NK-92 treated with Interleukin-12 subunit alpha and Interleukin-12 subunit beta, amount 100 ng/mL, for 24 hours (cell line): ENCODE results near the gene PTH1R.

Experiments
- DNase-seq: peaks from one replicate; lab custom pipeline; 2025; lab: John Stamatoyannopoulos, UW

PTH1R gene

DNA sequence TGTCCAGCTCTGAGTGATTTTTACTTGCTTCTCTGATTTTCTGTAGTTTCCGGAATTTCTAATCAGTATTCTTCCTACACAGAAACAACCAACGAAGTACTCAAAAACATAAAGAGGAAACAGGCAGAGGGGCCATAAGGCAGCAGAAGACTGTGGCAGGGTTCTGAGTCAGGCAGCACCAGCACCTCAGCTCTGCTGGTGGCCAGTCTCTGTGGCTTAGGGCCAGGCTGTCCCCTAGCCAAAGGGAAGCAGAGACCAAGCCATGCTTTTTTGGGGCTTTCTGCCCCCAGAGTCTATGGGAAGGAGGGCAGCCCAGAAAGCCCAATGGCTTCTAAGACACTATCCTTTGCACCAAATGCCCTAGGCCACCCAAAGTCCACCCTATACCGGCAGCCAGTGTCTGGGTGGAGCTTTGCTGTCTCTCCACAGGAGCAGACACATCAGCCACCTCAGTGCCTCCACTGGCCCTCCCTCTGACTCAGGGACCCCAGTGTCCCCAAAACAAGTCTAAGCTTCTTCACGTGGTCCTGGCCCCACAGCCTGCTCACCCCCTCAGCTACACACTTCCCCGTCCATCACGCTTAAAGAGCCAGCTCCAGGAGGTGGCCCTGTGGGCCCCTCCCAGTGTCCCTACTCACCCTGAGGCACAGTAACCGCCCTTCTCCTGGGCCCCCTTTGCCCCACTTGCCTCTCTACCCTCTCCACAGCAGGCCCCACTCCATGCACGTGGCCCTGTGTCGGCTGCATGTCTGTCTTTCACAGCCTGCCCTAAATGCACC is 52.8 kb downstream of the PTH1R start:
- DNase-seq, result no peak

DNA sequence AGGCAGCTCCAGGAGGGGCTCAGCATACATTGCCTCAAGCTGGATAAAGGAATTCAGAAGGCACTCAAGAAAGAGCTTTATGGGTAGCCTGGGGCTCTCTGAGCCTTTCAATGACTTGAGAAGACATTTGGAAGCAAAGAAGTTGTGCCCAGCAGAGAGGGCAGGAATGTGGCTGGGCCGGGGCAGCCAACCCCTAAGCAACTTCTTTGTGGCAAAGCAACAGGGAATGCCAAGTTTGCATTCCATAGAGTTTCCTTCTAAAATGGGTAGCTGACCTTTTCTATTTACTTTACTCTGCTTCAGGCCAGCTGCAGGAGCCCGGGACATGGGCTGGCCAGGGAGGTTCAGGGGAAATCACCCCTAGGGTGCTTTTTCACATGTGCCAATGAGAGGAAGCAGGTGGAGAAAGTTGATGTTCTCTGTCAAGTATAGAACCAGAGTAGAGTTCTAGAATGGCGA is 53.5 kb downstream of the PTH1R start:
- DNase-seq, result no peak

DNA sequence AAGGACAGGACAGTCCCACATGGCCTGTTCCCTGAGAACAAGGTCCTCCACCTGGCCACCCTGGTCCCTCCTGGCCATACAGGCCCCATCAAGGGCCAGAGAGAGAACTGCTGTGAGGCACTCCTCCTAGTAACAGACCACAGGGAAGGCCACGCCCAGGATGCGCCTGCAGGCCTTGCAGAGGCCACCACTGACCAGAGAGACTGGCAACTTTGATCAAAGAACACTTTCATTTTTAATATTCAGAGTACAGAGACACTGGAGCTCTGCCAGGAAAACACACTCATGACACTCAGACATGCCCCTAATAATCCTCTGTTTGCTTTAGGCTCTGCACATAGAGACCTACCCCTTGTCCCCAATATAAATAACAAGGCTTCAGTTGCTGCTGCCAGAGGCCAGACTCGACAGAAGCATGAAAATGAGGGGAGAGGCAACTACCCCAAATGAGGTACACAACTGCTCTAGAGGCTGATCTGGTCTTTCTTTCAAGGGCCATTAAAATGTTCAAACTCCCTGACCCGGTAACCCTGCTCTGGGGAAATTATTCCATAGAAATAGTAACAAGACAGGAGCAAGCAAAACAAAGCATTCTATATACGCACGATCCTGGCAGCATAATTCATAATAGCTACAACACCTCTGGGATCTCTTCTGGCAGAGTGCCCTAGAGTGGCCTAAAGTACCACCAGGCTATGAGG is 54.3 kb downstream of the PTH1R start:
- DNase-seq, result no peak

DNA sequence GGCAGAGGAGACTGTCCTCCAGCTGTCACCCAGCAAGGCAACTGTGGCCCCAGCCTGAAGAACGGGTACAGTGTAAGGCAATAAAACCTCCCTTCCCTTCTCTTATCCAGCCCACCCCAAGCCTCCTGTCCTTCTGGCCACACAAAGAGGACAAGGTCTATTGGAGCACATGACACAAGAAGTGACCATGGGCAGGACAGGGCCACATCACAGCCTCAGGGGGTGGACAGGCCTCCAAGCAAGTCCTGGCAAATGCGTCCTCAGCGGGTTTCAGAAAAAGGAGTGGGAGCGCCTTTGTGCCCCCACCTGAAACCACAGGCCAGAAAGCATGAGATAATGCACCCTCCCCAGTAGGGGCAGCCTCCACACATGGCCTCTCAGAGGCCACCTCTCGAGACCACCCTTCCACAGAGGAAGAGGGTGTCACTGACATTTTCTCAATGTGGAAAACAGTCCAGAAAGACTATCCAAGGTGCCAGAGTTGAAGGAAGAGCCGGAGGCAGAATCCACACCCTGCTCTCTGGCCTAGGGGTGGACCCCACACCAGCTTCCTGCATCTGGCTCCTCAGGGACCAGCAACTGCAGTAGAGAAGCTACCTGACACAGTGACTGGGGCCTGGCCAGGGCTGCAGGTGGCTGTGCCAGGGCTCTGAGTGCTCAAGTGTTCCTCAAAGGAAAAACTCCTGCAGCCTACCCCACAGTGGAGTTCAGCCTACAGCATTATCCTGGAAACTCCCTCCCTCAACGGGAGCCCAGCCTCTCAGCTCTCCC is 55.1 kb downstream of the PTH1R start:
- DNase-seq, result no peak

DNA sequence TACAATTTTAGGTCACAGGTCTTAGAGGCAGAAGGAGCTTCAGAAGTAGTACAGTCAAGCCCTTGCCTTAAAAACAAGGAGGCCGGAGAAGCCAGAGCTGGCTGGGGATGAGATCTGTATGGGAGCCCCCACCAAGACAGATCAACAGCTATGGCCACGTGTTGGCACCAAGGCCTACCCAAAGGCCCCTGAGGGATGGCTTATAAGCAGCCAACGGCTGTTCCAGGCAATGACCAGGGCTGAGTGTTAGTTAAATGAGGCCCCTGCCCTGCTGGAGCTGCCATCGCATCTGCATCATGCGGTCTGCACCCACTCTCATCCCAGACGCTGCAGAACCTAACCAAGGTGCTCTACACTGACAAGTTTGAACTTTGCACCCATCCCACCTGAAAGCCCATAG is 55.7 kb downstream of the PTH1R start:
- DNase-seq, result no peak

DNA sequence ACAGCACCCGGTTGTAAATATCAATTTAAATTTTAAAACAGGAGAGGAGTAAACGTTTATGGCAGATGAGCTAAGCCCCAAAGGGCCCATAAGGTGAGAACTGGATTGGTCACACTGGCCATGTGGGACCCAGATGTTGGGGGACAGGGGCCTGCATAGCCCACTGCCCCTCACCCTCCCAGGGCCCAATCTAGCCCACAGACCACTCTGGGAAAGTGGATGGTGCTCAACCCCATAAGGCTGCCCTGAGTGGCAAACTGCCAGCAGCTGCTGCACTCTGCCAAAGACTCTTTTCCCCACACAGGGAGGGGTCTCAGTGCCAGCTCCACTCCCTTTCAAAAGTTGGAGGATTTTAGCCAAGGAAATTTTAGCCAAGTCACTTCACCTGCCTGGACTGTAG is 56.6 kb downstream of the PTH1R start:
- no peak for DNase-seq

DNA sequence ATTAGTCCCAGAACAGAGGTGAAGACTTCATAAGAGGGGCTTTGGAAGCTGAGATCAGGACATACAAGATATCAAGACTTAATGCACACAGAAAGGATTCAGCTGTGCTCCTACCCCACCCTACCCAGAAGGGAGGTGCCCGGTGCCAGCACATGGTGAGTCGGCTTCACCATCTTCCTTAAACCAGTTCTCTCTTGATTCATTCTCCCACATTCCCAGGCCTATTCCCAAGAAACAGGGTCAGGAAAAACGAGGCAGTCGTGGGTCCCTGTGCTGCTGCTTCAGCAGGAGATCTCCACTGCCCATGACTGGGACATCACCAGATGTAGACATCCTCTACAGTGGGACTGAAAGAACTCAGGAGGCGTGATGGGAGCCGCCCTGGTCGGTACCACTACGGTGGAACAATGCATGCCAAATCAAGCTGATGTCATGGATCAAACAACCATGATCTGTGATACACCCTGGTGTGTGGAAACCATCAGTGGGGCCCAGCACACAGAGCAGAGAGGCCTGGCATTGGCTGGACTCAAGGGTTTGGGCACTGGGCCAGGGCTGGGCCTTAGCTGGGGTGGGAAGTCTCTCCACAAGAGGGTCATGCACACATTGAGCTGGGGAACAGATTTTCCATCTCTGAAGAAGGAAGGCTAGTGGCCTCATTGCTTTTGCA is 57.1 kb downstream of the PTH1R start:
- no peak for DNase-seq

DNA sequence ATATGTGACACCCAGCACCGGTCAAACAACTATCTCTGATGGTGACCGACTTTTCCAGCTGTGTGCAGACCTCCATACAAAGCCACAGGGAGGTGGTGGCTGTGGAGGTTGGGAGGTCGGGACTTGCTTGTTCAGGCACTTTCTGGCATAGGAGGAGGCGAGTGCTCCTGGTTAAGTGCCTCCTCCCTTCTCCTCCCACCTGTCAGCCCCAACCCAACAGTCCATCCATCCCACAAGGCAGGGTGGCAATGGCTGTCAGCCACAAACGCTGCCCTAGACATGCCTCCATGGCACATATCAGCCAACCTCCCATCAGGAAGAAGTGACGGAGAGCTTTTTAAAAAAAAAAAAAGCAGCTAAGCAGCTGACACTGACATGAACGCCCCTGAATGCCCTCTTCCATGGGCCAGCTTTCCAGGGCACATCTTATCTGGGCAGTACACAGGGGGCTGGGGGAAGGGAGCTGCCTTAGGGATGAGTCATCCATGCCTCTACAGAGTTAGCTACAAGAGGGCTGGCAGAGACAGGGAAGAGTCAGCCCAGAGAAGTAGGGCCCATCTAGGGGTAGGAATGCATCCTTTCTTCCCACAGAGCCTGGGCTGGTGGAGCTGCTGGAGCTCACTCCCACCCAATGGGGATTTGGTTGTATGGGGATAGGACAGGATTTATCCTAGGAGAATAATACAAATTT is 57.8 kb downstream of the PTH1R start:
- no peak for DNase-seq

DNA sequence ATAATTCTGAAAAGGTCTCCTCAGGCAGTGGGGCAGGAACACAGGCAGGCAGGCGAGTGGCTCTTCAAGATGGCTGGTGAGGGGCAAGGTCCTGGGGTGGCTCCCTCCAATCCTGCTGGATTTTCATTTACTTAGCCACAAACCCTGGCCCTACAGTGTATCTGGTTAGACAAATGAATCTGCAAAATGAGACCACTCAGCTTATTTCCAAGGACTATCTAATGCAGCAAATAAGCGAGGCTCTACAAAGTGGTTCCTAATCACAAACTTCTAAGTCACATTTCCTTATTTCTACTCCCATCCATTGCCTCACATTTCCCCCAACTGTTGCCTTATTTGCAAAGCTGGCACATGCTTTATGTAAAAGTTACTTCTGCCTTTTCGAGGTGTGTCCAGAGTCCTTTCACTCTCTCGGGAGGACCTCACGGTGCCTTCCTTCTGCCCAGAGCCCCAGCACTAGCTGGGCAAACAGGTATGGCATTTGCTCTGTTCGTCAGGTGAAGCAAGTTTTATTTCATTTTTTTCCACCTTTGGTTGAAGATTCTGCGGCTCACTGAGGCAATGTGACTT is 58.6 kb downstream of the PTH1R start:
- no peak for DNase-seq

DNA sequence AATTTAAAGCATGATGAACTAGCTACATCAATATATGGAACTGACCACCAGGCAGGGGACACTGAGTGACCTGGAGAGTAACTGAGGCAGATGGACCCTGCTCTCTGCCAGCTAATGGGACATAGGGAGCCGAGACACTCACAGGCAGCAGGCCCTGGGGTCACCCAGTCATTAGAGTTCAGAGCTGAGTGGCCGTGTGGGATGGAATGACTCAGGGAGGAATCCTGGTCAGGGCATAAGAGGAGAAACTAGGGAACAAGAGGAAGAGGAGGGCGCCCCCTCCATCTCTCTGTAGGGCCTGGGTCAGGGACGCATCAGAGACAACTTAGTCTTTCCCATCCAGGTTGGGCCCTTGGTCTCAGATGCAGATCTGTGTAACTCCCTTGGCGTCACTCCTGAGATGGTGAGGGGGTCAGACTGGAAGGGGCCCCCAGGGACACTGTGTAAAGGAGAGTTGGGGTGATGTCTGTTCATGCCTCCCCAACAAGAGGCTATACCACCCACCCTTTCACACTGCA is 59.3 kb downstream of the PTH1R start:
- no peak for DNase-seq

DNA sequence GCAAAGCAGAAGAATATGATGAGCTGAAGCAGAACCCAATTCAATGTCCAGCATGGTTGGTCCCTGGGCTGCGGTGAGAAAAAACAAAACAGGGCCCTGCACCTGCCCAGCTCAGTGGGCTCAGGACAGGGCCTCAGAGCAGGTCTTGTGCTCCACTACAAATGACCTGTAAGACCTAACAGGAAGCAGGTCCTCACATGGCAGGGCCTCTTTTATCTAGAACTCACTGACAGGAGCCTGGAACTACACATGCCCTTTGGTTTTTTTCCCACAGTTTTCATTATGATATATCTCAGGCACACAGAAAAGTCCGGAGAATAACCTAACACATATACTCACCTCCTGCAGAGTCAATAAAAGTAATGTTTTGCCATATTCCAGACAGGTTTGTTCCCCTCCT is 60.6 kb downstream of the PTH1R start:
- no peak for DNase-seq

DNA sequence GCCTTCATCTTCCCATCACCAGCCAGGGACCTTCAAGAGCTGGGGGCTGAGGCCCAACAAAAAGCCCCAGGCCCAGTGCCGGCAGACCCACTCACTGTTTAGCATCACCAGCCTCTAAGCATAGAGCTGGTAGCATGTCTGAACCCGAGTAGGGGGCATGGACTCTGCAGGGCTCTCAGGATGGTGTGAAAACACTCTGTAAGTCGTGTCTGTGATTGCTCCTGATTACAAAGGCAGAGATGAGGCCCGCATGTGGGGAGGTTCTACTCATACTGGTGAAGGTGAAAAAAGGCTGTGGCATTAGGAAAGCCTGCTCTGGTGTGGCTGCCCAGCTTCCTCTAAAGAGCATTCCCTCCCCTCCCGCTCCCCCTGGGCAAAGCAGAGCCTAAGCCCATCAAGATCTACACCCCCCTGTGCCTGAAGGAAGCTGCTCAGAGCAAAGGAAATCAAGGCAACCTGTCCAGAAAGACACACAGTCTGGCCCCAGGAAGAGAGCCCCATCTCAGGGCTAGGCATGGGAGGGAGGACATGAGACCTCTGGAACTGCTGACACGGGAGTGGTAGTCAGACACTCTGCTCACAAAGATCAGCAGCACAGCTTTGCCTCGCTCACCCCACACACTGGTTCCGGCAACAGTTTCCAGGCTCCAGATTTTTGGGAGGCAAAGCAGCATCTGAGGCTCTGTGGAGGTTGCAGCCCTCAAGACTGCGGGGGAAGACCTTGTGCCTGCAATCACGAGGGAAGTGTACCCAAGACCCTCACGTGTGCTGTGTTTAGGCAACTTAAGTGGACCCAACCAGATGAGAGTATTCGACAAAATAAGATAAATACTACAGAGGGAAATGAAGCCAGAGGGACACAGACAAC is 62.3 kb downstream of the PTH1R start:
- no peak for DNase-seq

DNA sequence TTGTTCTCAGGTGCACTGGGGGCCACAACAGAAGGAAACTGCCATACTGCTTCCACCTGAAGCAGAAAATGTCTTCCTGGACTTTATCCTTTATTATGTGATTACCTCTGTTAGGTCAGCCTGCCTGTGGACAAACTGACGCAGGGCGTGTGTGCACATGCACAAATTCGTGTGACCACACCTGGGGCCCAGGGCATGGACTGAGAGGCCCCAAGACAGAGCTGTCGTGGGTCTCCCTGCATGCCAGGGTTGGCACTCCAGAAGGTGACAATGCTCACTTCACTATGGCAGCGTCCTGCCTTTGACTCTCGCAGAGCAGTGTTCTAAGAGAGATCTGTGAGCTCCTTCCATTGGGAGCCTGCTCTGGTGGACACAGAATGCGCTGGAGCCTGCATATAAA is 64.6 kb downstream of the PTH1R start:
- DNase-seq, result no peak

DNA sequence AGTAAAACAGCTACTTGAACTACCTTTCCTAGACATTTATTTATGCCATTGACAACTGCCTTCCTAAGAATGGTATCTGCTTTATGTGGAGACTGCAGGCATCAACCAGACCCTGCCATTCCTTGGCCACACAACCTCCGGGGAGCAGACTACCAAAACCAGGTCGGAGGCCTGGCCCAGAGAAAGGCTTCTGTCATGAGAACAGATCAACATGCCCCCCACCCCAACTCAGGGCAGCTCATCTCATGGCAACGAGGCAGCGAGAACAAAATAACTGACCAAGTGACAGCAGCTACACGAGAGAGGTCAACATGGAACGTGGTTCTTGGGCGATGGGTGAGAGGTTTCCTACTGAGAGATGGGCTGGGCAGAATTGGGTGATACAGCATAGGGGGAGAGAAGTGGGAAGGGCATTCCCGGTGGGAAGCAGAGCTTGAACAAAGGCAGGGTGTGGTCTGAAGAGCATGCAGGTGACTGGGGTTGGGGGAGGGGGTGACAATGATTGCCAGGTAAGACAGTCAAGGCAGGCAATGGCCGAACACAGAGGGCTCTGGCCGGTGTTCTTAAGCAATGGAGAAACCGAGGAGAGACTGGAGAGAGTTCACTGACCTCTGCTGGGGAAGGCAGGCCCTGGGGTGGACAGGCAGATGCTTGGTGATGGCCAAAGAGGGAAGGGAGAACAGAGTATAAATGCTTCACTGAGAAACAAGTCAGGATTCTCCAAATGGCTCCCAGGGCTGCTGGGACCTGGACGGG is 65.1 kb downstream of the PTH1R start:
- DNase-seq, result no peak

DNA sequence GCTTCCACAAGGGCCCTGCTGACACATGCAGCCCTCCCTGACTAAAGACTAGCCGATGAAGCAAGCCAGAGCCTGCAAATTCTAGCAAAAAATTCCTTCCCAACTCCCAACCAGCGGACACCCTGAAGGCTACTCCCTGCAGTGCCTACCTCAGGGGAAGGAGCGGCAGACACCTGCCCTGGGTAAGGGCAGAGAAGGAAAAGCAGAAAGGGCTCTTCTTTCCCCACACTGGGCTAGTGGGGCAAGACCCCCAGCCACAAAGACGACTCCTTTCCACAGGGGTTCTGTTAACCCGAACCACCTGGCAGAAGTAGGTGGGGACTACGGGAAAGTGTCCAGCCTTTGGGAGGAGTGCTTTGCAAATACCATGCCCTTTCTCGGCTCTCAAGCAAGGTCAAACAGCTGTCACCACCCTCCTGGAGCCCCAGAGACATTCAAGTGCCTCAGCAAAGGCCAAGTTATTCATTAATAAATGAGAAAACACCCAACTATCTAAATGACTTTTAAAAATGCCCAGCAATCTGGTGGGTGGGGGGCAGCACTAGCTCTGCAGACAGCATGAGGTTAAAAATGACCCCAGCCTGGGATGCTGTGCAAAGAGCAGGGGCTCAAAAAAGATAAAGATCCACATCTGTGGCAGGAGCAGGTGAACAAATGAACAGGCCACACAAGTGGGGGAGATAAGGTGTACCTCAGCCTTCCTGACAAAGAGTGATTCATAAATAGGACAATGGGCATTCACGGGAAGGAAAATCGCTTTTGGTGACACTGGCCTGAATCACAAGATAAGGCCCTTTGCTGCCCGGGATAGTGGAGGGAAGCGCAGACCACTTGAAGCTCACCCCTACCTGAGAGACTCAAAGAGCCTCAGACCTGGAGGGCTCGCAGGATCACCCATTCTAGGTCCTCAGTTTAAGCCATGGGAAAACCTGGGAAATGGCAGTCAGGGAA is 66.0 kb downstream of the PTH1R start:
- DNase-seq, result no peak

DNA sequence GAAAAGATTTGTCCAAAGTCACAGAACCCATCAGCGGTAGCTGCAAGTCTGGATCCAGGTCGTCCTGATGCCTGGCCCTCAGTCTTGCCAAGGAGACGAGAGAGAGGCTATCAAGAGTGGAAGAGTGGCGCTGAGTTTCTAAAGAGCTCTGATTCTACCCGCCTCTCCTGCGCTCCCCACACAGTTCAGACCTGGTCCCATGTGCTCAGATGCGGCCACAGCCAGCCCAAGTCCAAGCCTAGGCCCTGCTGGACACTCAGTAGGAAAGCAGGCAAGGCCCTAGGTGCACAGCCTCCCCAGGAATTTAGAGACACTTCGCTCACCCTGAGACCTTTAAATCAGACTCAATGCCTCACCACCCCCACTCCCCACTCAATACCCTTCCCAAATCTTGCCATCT is 66.7 kb downstream of the PTH1R start:
- DNase-seq, result no peak

DNA sequence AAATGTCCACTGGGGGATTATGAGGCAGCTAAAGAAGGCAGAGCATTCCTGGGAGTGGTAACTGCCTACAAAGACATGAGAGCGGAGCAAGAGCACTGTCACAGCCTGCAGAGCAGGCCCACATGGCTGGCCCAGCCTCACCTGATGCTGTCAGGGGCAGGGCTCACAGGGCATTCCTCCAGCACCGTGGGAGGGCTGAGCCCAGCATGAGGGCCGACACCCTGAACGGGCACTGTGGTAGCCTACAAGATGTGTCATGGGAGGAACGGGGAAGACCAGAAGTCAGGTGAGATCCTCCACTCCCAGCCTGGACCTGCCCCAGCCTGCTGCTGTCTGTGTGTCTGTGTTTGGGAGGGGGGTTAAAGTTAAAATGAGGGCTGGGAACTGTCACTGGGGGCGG is 68.9 kb downstream of the PTH1R start:
- no peak for DNase-seq

DNA sequence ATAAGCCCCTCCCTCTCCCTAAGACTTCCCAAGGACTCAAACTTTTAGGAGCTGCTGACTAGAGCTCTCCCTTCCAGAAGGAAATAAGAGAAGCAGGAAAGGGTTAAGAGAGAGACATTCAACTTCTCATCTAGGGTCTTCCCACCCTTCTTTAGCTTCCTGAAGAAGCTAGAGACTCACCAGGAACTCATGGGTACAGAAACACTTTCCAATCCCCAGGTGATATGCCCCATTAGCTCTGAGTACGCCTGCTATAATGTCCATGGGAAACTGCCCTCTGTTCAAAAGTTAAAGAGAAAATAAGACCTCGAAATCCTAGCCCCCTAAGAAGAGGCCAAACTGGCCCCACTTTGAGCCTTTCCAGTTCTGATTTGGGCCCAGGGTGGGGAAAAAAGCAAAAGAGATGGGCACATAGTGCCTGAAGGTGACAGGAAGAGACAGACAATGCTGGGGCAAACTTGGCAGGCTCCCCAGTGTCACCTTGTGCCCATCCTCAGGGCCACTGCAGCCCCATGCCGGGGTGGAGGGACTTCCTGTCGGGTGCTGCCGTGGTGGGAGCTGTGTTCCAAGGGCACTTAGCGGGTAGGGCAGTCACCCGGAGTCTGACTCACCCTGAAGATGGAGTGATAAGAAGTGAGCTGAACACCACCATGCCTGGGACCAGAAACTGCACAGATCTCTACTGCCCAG is 69.5 kb downstream of the PTH1R start:
- peak; percentile 65 for DNase-seq
